Gastrocnemius medialis (tissue), 4 donors: ENCODE data around the gene ITGA11. TPM values are rescaled to one million over a fixed set of nuclear protein-coding genes. Genes with fewer than 3 reads are reported as not detected.

ENCODE experiments used
- ATAC-seq, 2 donors: fragments of 150-250 bp; one replicate each; pipeline ENCODE4 v1.9.1; 2016
- DNase-seq, 2 donors: peaks; one replicate each; pipeline ENCODE4 v3.0.0-alpha.2; 2019
- H3K27ac ChIP-seq, 4 donors: fragments of 200-600 bp; sonication (generic); 1 replicate in 1 of 4; 2 replicates in 3 of 4; pipeline ENCODE4 v1.5.1; 2016 to 2018; ENCODE audit warnings: mild to moderate bottlenecking in 2 of 4, moderate library complexity in 1 of 4
- H3K27me3 ChIP-seq, 3 donors: fragments of 200-600 bp; sonication (generic) in 2 of 3; 1 replicate in 1 of 3; 2 replicates in 2 of 3; pipeline versions ENCODE4 v1.5.1 to v1.6.0; 2016 to 2019; ENCODE audit warnings: mild to moderate bottlenecking in 1 of 3, moderate library complexity in 1 of 3
- H3K36me3 ChIP-seq, 2 donors: fragments of 200-600 bp; sonication (generic) in 1 of 2; one replicate each; pipeline ENCODE4 v1.5.1; 2017 to 2018
- H3K4me1 ChIP-seq, 2 donors: fragments of 200-600 bp; sonication (generic) in 1 of 2; one replicate each; pipeline ENCODE4 v1.5.1; 2016 to 2017; ENCODE audit warnings: mild to moderate bottlenecking in 2 of 2
- H3K4me3 ChIP-seq, 4 donors: fragments of 200-600 bp; sonication (generic) in 3 of 4; 1 replicate in 1 of 4; 2 replicates in 3 of 4; pipeline ENCODE4 v1.5.1; 2016 to 2019; ENCODE audit warnings: mild to moderate bottlenecking in 2 of 4
- H3K9me3 ChIP-seq, 3 donors: fragments of 200-600 bp; sonication (generic) in 2 of 3; 1 replicate in 1 of 3; 2 replicates in 2 of 3; pipeline ENCODE4 v1.5.1; 2016 to 2019
- CTCF ChIP-seq, 5 experiments: fragments of 450-650 bp in 3 of 5; fragments of 200-600 bp in 2 of 5; sonication (generic) in 2 of 5; IDR thresholded peaks in 4 of 5; conservative IDR thresholded peaks in 1 of 5; 1 replicate in 4 of 5; 2 replicates in 1 of 5; pipeline ENCODE4 v1.5.1; 2016 to 2019; ENCODE audit warnings: antibody characterized with exemption in 5 of 5, mild to moderate bottlenecking in 3 of 5, moderate library complexity in 3 of 5
- POLR2A ChIP-seq, 2 donors: fragments of 450-650 bp; IDR thresholded peaks; one replicate each; pipeline ENCODE4 v1.6.1; 2017; ENCODE audit warnings: antibody characterized with exemption in 2 of 2, mild to moderate bottlenecking in 2 of 2, moderate library complexity in 2 of 2
- in situ Hi-C, 4 donors: fragments of 200-750 bp; cut with MboI; loops; one replicate each; pipeline versions ENCODE4 v1.15.0 to v1.8.0; 2017; ENCODE audit warnings: low sequenced_read_pairs in 4 of 4
- intact Hi-C: fragments of 100-400 bp; cut with DNase I; formaldehyde crosslinking; loops from one replicate; pipeline ENCODE4 v1.15.1; 2023; ENCODE audit warnings: low total_unique reads
- total RNA-seq, 4 donors: library from RNA; depleted of rRNA; stranded (reverse); fragments of >200 nt; gene quantifications; one replicate each; pipeline versions ENCODE4 v1.1.0 to v1.2.3, GENCODE V29; 2016

Gene ITGA11
- total RNA-seq, 4 donors from 2014 or later = 1.5 to 12.0 (median 2.5) TPM

- H3K27ac ChIP-seq = peak overlapping the region in 2 of 4 donors; percentile 4 to 13
- in situ Hi-C loops = no loop called here
- TF ChIP-seq CTCF (IDR thresholded peaks at IDR 0.05 in 4 of 5, conservative IDR thresholded peaks at IDR 0.05 in 1 of 5) (no peak), POLR2A (IDR thresholded peaks at IDR 0.05) (no peak)
Observed at GRCh38 chr15:68470049-68470742, 38.2 kb upstream of the ITGA11 start.

GRCh38 chr15:68469162-68470048 is 37.4 kb upstream of the ITGA11 start:
- Histone ChIP-seq H3K9me3 (no peaks in the 10 kb centered on the region), H3K4me3 (no peak overlapping the region), H3K4me1 (no peaks in the 10 kb centered on the region), H3K27me3 (no peaks in the 10 kb centered on the region), H3K36me3 (no peaks in the 10 kb centered on the region), H3K27ac (peak overlapping the region in 1 of 4 donors; percentile 13)
- DNase-seq (no peak), ATAC-seq (no peak)
- in situ Hi-C loops (no loop called here), intact Hi-C loops (no loop called here)
- TF ChIP-seq POLR2A (IDR thresholded peaks at IDR 0.05) = no peak
- no peak for TF ChIP-seq CTCF (IDR thresholded peaks at IDR 0.05 in 4 of 5, conservative IDR thresholded peaks at IDR 0.05 in 1 of 5)

More at GRCh38 chr15:68470049-68470742, 38.2 kb upstream of the ITGA11 start:
- Histone ChIP-seq H3K4me3 (no peak overlapping the region), H3K4me1 (no peaks in the 10 kb centered on the region), H3K9me3 (no peaks in the 10 kb centered on the region), H3K27me3 (no peaks in the 10 kb centered on the region), H3K36me3 (no peaks in the 10 kb centered on the region)
- intact Hi-C loops = no loop called here
- no peak for ATAC-seq
- no peak for DNase-seq

DNA sequence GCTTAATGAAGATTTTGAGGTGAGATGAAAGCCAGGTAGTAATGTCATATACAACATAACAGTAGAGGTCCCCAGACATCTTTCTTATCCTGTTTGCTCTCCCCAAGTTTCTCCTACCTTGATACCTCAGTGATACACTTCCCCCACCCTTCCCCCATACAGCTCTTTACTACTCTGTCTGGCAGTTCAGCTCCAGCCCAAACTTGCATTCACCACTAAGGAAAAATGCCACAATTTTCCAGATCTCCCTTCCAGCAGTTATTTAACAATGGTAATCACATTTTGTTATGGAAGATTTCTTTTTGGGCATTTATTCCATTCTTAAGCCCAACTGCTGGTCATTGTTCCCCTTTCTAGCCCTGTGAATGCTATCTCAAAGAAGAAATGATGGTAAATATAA is 34.9 kb upstream of the ITGA11 start:
- DNase-seq (no peak), ATAC-seq (no peak)
- no peaks in the 10 kb centered on the region for H3K4me1 ChIP-seq
- no peaks in the 10 kb centered on the region for H3K27me3 ChIP-seq
- in situ Hi-C loops = no loop called here
- TF ChIP-seq CTCF (IDR thresholded peaks at IDR 0.05 in 4 of 5, conservative IDR thresholded peaks at IDR 0.05 in 1 of 5) (no peak), POLR2A (IDR thresholded peaks at IDR 0.05) (no peak)
- H3K36me3 ChIP-seq = no peaks in the 10 kb centered on the region
- H3K4me3 ChIP-seq = no peak overlapping the region
- H3K27ac ChIP-seq = peak overlapping the region in 2 of 4 donors; percentile 23 to 30
- H3K9me3 ChIP-seq = no peaks in the 10 kb centered on the region
- intact Hi-C loops = no loop called here

DNA sequence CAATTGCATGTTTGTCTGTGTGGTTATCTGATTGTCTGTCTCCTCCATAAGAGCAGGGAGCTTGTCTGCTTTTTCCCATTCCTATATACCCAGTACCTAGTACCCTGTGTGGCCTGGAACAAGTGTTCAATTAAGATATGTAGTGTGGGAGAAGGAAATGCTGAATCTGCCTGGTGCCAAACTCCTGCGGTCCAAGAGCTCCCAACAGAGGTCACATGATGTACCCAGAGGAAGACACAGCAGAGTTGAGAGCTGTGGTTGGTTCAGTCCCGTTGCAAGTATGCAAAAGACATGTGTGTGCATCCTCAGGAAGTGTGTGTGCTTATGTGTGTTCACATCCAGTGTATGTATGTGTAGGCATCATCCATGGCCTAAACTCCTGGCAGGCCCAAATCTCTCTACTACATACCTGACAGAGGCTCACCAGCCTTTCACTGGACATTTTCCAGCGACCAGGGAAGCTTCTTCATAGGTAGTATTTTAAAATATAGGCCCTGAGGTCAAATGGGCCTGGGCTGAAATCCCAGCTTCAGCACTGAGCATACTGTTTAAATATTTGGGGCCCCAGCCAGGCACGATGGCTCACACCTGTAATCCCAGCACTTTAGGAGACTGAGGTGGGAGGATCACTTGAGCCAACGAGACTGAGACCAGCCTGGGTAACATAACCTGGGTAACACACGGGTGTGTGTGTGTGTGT is 34.0 kb upstream of the ITGA11 start:
- Histone ChIP-seq H3K9me3 (no peaks in the 10 kb centered on the region), H3K27me3 (no peaks in the 10 kb centered on the region), H3K4me3 (no peak overlapping the region), H3K36me3 (no peaks in the 10 kb centered on the region), H3K27ac (no peak overlapping the region), H3K4me1 (no peaks in the 10 kb centered on the region)
- no peak for DNase-seq
- ATAC-seq = no peak
- TF ChIP-seq POLR2A (IDR thresholded peaks at IDR 0.05) = no peak
- TF ChIP-seq CTCF (IDR thresholded peaks at IDR 0.05 in 4 of 5, conservative IDR thresholded peaks at IDR 0.05 in 1 of 5) = no peak
- intact Hi-C loops = no loop called here
- in situ Hi-C loops = no loop called here
